ENCODE measurements around the gene VPS26C. TPM values are rescaled to one million over a fixed set of nuclear protein-coding genes. Genes with fewer than 3 reads are reported as not detected.

VPS26C gene
- total RNA-seq, 1 experiment from 2014 or later, result 62.8 TPM

- ChIA-PET CTCF (no interaction called here), POLR2A (interaction anchor here (1.3 kb wide), 1 partner anchor 37 kb away, joined by 3 read pairs; no protein-coding TSS in a partner anchor)
- ATAC-seq (peak; percentile 91), DNase-seq (ENCODE audit: low spot score) (peak; percentile 88)
- Mint-ChIP-seq H3K27me3 (ENCODE audit: low read depth) (peaks cover 32% of the 10 kb centered on the region), H3K4me3 (peak overlapping the region; percentile 71), H3K27ac (no peak overlapping the region), H3K4me1 (peaks cover 5% of the 10 kb centered on the region), H3K36me3 (peaks cover 48% of the 10 kb centered on the region), H3K9me3 (peaks cover 18% of the 10 kb centered on the region)
- TF ChIP-seq HMGXB4 (CRISPR knock-in tag; IDR thresholded peaks at IDR 0.05), result peak; percentile 90
- 0 out of 2 replicates have a peak, but pooled peaks have one; percentile 48 for TF ChIP-seq ZNF263 (CRISPR knock-in tag; IDR thresholded peaks at IDR 0.05; ENCODE audit: low read depth)
- TF ChIP-seq NR1H2 (CRISPR knock-in tag; IDR thresholded peaks at IDR 0.05), result no peak
- peak; percentile 96 for TF ChIP-seq ZNF232 (CRISPR knock-in tag; IDR thresholded peaks at IDR 0.05)
- 0 out of 2 replicates have a peak, but pooled peaks have one; percentile 13 for TF ChIP-seq ZBTB21 (CRISPR knock-in tag; IDR thresholded peaks at IDR 0.05; ENCODE audit: borderline replicate concordance)
- no peak for TF ChIP-seq JAZF1 (CRISPR knock-in tag; IDR thresholded peaks at IDR 0.05)
- peak; percentile 74 for TF ChIP-seq NR2C2 (CRISPR knock-in tag; IDR thresholded peaks at IDR 0.05)
- peak; percentile 98 for TF ChIP-seq MAX (CRISPR knock-in tag; IDR thresholded peaks at IDR 0.05)
- peak; percentile 96 for TF ChIP-seq ARID4B (CRISPR knock-in tag; IDR thresholded peaks at IDR 0.05; ENCODE audit: borderline replicate concordance)
- TF ChIP-seq ZNF532 (CRISPR knock-in tag; IDR thresholded peaks at IDR 0.05; ENCODE audit: borderline replicate concordance), result peak; percentile 13; the same call in 1 of the 2 replicates
- TF ChIP-seq ATF2 (CRISPR knock-in tag; IDR thresholded peaks at IDR 0.05; ENCODE audit: borderline replicate concordance, low read depth), result no peak
- peak; percentile 78 for TF ChIP-seq SP1 (CRISPR knock-in tag; conservative IDR thresholded peaks at IDR 0.05)
- peak; percentile 98 for TF ChIP-seq USF2 (CRISPR knock-in tag; IDR thresholded peaks at IDR 0.05)
- TF ChIP-seq KAT7 (CRISPR knock-in tag; IDR thresholded peaks at IDR 0.05; ENCODE audit: borderline replicate concordance), result peak; percentile 82
- peak; percentile 83; the same call in 1 of the 2 replicates for TF ChIP-seq MLX (CRISPR knock-in tag; IDR thresholded peaks at IDR 0.05)
- TF ChIP-seq ZNF425 (CRISPR knock-in tag; conservative IDR thresholded peaks at IDR 0.05), result no peak
- TF ChIP-seq TEAD1 (CRISPR knock-in tag; IDR thresholded peaks at IDR 0.05), result peak; percentile 76
- no peak for TF ChIP-seq ZNF396 (CRISPR knock-in tag; IDR thresholded peaks at IDR 0.05; ENCODE audit: borderline replicate concordance)
- no peak for TF ChIP-seq SOX15 (CRISPR knock-in tag; IDR thresholded peaks at IDR 0.05)
- TF ChIP-seq FOXK1 (CRISPR knock-in tag; IDR thresholded peaks at IDR 0.05), result peak; percentile 71
Measured at GRCh38 chr21:37220981-37221664, 46.0 kb downstream of the VPS26C start.
